HG03521 (cell line): ENCODE measurements around the gene ZNF202.
"Not testable (repeated sequence)": the region's sequence is repeated elsewhere in the genome, so short reads cannot be mapped to it uniquely, and the experiment has no call there.

ENCODE experiments used
- ATAC-seq: cut with Tn5 transposase; IDR thresholded peaks from one replicate; pipeline ENCODE4 v1.9.1; 2021; ENCODE audit warnings: mild to moderate bottlenecking, moderate library complexity; ENCODE audit not compliant: unreplicated experiment

Gene ZNF202

DNA sequence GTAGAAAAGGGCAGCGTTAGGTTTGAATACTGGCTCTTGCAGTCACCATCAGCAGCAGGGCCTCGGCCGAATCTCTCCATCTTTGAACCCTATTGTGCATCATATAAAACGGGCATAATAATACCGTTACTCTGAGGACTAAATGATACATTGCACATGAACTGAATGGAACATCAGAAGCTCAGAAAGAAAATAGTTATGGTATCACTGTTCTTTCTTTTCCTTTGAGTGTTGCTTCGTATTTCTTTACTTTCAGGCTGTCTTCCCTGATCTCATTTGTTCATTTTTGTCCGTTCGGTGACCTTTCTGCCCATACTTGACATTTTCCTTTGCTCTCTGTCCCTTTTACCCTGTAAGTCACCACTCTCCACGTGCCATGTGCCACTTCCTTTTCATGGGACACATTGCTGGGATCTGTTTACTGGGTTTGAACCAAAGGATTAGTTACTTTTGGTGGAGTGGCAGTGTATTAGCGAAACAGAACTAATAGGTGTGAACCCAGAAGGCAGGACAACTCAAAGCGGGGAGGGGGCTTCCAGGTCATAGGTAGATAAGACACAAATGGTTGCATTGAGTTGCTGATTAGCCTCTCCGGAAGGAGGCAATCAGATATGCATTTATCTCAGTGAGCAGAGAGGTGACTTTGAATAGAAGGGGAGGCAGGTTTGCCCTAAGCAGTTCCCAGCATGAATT is 717 bp upstream of the ZNF202 start:
- no peak for ATAC-seq

DNA sequence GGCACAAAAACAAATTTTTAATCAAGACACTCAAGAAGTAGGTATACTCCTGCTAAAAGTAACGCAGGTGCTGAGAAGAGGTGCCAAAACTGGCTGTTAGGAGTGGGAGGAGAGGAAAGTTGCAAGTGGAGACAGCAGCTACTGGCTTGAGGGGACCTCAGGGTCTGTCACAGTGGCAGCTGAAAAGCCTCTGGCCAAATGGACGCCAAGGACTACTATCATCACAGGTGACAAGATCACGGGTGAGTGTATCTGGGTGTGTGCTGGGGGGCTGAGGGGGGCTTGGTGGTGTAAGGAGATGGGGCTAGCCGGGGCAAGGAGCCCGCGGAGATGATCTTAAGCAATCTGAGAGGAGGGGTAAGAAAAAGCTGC is 687 bp downstream of the ZNF202 start:
- ATAC-seq = peak; percentile 3

DNA sequence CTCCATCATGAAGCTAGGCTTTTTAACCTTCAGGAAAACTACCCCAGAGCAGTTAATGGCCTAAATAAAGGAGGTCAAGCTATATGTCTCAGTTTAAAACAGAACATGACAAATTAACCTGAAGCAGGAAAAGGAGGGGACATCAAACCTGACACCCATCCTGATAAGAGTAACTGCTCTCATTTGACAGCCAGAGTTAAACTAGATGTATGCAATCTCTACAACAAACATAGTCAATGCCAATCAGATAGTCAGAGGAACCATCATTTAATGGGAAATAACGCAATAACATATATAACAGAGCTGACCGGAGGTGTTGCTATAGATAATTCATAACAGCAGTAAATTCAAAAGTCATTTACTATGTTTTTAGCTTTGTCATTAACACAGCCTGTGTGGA is 3.1 kb downstream of the ZNF202 start:
- ATAC-seq = no peak

DNA sequence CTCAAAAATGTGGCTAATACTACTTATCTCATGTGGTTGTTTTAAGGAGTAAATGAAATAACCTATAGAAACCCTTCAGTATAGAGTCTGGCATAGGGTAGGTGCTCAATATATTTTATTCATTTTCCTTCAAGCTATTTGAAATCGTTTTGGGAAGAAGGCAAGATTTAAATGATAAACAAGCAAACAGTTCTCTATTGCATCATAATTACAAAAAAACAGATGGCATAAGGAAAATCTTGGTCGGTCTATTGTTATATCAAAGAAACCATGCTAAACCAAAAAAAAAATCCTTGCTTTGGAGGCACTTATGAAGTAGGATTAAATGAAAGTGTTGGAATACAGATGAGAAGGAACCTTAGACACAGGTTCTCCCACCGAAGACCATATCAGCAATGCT is 4.7 kb downstream of the ZNF202 start:
- ATAC-seq = no peak

DNA sequence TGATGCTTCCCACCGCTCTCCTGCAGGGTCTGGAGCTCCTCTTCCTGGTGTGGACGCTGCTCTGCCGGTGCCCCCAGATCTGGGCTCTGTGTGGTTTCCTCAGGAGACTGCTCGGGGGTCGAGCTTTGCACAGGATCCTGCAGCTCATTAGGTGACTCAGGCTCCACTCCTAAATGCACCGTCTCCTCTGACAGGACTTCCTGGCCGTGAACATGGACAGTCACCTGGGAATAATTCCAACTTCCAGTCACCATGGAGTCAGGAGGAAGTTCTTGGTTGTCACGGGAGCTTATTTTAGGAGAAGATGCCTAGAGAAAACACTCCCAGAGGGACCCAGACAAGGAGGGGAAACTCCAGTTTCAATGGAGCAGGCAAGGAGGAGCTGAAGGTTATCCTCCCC is 11.9 kb downstream of the ZNF202 start:
- no peak for ATAC-seq

DNA sequence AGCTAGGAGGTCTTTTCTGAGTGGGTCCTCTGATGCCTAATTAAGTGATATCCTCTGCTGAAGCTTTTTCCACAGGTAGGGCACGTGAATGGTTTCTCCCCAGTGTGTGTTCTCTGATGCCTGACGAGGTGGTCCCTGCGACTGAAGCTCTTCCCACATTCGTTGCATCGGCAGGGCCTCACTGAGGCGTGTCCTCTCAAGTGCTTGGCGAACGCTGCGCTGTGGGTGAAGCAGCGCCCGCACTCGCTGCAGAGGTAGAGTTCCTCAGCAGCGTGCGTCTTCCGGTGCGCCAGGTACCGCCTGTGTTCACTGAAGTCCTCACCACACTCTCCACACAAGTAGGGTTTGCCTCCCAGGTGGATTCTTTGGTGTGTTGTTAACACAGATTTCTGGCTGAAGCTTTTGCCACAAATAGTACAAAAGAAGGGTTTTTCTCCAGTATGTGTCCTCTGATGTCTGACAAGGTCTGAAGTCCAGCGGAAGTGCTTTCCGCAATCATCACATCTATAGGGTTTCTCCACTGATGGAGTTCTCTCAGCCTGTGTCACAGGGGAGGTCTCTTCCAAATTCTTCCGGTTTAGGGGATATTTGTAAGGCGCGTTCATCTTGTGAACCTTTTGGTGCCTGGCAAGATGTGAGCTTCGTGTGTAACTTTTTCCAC is 15.3 kb downstream of the ZNF202 start:
- ATAC-seq = no peak

DNA sequence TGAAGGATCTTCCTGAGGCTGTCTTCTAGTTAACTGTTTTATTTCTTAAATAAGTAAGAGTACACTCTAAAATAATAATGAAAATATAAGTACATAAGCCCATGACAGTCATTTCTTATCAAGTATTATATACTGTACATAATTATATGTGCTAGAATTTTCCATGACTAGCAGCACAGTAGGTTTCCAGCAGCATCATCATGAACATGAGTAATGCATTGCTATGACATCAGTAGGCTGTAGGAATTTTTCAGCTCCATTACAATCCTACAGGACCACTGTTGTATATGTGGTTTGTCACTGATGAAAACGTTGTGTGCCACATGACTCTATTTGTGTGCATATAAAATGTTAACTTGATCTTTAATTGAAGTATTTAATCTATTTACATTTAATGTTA is 22.0 kb downstream of the ZNF202 start:
- ATAC-seq = no peak

DNA sequence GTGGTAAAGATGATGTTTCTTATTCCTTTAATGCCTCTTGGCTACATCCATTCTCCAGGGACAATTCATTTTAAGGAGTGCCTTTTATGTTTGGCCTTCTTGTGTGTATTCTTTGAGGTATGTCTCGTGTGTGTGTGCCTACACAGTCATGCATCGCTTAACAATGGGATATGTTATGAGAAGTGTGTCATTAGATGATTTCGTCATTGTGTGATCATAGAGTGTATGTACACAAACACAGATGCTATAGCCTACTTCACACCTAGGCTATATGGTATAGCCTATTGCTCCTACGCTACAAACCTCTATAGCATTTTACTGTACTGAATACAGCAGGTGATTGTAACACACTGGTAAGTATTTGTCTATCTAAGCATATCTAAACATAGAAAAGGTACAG is 23.0 kb downstream of the ZNF202 start:
- no peak for ATAC-seq

DNA sequence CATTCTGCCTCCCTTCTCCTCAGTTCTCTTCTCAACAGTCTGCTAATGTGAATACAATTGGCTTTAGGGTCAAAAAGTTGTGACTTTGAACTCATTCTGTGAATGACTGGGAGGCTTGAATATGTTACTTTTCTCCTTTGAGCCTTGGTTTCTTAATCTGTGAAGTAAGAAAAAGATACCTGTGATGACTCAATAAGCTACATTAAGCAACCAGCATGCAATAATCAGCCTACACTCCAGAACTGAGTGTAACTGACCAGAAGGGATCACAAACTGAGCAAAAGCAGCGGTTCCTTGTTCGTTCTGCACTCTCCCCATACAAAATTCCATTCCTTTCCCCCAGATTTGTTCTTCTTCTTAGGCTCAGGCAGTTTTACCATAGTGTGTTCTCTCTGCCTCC is 23.4 kb downstream of the ZNF202 start:
- no peak for ATAC-seq

DNA sequence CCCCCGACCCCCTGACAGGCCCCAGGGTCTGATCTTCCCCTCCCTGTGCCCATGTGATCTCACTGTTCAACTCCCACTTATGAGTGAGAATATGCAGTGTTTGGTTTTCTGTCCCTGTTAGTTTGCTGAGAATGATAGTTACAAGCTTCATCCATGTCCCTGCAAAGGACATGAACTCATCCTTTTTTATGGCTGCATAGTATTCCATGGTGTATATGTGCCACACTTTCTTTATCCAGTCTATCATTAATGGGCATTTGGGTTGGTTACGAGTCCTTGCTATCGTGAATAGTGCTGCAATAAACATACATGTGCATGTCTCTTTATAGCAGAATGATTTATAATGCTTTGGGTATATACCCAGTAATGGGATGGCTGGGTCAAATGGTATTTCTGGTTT is 28.8 kb downstream of the ZNF202 start:
- ATAC-seq = not testable (repeated sequence)

DNA sequence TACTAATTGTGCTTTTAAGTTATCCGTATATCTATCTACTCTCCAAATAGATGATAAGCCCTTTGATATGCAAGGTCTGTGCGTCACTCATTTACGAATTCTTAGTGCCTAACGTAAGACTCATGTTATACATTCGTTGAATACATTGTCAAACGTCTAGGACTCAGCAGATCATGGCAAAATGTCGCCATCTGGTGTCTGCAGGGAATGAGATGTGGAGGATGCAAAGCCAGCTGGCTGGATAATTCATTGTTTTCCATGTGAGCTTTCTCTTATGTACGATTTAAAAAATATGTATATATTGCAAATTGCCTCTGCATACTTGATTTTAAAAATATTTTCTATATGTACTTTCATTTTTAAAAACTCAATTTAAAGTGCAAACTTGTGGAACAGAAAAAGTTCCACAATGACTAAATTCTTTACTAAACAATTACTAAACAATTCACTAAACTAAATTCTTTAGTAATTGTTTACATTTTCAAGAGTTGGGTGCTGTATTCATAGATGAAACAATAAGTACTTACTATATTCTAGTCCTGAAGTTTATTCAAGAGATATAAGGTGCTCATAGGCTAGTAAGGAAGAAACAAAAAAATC is 33.8 kb downstream of the ZNF202 start:
- ATAC-seq = no peak

DNA sequence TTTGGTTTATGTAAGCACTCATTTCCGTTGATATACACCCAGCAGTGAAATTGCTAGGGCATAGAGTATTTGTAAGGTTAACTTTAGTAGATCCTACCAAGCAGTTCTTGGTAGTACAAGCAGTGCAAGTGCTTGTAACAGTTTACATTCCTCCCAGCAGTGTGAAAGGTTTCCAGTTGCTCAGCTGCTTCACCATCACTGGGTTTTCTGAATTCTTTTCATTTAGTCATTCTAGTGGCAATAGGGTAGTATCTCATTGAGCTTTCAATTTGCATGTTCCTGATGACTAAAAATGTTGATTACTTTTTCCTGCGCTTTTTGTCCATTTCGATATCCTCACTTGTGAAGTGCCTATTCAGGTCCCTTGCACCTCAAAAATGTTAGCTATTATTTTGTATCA is 34.3 kb downstream of the ZNF202 start:
- ATAC-seq = no peak

DNA sequence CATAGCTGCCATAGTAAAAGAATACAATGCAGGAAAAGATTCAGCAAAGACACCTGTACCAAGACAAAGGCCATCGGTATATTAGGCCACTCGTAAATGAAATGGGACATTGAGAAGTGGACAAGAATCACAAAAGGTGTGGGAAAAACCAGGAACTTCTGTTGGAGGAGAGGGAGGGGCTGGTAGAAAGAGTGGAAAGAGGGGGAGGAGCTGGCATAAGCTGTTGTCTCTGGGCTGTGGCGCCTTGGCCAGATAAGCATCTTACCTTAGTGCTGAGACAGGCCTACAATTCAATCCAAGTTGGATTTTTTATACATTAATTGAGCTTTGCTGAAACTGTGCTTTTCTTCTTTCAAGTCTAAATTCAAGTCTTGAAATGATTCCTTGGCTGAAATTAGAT is 37.1 kb downstream of the ZNF202 start:
- no peak for ATAC-seq

DNA sequence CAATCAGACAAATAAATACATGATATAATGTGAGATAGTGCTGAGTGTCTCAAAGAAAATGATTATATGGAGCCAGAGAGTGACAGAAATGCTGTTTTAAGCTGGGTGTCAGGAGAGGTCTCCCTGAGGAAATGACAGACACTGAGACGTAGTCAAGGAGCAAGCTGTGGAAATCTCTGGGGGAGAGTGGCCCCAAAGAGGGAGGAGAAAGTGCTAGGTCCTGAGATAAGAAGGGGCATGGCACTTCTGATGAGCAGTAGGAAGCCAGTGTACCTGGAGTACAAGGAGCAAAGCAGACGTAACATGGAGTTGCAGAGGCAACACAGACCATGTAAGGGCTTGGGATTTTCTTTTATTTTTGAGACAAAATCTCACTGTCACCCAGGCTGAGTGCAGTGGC is 38.8 kb downstream of the ZNF202 start:
- ATAC-seq = no peak

DNA sequence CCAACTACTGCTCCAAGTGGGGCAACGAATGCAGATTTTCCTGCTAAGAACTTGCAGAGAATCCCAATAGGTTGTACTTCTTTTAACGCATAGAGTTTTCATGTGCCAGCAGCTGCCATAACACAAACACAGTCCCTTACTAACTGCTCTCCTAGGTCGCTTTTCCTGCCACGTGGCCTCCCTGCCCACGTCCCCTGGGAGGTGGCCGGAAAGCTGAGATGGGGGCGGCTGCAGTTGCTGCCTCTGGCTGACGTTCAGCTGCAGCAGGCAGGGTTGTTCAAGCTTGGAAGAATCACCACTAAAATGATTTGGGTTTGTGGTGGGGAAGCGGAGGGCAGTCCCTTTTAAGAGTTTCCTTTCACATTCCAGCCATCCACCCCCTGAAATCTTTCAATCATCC is 39.3 kb downstream of the ZNF202 start:
- ATAC-seq = no peak

DNA sequence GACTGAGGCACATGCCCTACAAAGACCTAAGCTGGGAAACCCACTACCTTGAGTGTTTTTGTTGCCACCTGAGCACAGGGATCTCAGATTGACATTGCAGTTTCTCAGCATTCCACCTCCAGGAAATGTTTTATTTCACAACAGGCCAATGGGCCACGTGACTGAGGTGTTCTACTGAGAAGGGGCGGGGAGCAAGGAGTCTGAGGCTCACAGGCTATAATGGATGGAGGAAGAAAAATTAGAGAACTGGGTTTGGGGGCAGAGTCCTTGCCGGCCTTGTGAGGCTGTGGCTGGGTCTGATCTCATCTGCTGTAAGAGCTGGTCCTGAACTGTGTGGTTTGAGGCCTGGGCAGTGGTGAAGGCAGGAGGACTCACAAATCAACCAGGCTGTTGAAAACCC is 40.7 kb downstream of the ZNF202 start:
- no peak for ATAC-seq

DNA sequence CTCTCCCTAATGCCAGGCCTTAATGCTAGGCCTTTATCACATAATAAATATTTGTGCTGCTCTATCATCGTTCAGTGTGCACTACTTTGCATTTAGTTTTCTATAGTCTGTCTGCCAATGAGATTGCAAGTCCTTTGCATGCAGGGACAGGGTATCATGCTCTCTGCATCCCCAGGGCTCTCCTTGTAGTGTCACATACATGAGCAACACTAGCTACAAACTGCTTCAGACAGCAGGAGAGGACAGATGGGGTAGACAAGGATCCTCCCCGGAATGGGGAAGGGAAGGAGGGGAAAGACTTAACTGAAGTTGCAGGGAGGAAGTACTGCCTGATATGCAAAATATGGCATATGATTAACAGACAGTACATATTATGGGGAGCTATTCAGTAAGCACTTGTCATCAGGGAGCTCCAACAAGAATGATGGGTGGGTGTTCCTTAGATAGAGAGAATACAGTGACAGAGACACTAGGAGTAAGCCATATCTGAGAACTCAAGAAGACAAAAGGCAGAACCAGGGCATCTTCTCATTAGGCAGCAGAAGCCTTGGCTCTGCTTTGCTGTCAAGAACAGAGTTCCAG is 42.8 kb downstream of the ZNF202 start:
- no peak for ATAC-seq

DNA sequence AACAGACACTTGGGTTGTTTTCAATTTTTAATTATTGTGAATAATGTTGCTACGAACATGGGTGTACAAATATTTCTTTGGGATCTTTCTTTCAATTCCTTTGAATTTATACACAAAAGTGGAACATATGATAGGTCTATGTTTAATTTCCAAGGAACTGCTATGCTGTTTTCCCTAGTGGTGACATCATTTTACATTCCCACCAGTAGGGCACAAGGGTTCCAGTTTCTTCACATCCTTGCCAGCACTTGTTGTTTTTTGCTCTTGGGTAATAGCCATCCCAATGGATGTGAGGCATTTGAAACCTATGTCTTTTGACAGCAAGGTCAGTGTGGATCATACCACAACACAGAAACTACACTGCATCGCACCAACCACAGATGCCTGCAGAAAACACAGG is 45.3 kb downstream of the ZNF202 start:
- no peak for ATAC-seq

DNA sequence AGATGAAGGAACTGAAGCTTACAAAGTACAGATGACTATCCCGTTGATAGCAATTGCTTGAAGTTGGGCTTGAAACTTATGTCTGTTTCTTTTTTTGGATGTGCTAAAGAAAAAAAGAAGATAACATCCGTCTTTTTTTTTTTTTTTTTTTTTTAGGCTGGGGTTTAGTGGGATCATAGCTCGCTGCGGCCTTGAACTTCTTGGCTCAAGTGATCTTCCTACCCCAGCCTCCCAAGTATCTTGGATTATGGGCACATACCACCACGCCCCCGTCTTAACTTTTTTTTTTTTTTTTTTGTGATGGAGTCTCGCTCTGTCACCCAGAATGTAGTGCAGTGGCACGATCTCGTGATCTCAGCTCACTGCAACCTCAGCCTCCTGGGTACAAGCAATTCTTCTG is 46.2 kb downstream of the ZNF202 start:
- no peak for ATAC-seq

DNA sequence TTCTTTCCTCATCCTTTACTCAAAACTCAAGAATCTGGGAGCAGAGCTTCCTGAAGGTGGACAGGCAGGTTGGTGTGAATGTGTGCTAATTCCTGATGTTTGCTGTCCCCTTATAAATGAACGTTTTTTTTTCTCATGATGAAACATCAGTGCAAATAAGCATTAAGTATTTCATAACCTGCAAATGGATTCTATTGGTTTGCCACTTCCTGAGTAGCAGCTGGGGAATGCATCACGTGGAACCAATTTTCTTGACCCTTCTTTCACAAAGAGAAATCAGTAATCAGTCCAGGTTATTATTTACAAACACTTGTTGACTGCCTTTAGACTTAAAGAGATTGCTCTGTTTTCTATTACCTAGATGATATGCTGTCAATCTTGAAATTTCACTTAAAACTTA is 46.9 kb downstream of the ZNF202 start:
- no peak for ATAC-seq

DNA sequence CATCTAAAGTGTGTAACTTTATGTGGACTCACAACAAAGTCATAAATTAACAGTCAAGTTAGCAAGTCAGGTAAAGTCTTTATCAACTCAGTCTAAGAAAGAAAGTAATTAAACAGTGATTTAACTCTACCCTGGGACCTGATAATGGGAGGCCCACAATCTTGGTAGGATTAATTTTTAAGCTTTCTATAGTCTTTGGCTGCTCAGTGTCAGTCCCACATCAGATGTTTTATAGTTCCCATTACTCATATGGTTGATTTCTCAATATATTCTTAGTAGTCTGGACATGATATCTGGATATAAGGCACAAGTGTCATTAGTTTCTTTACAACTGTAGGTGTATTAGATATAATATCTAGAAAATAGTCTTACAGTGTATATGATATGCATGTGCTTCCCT is 48.5 kb downstream of the ZNF202 start:
- ATAC-seq = no peak

DNA sequence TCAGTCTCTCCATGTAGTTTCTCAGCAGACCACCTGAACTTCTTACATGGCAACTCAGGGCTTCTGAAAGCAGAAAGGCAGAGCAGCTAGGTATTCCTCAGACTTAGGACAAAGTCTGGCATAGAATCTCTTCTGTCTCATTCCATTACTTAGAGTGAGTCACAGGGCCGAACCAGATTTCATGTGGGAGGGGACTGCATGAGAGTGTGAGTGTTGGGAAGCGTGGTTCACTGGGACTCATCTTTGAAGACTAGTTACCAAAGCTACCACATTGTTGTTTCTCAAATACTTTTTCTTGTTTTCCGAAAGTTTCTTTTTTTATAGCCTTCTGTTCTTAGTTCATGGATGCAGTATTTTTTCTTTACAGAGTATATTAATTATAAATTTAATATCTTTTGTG is 51.0 kb downstream of the ZNF202 start:
- no peak for ATAC-seq
